Activated naive CD8-positive, alpha-beta T cell treated with anti-CD3 and anti-CD28 coated beads, Interleukin-2, amount 50 U/mL, for 16 hours (primary cell): ENCODE results near the gene MEF2B.
"Not testable (repeated sequence)": the region's sequence is repeated elsewhere in the genome, so short reads cannot be mapped to it uniquely, and the experiment has no call there.

Experiments used
- DNase-seq: peaks from one replicate; pipeline ENCODE4 v3.0.0-alpha.2; 2020; ENCODE audit warnings: low read depth, low spot score

The MEF2B gene

GRCh38 chr19:19192910-19193423 is 22.9 kb upstream of the MEF2B start:
- DNase-seq = no peak

- peak; percentile 97 for DNase-seq
Measured at GRCh38 chr19:19192078-19192882, 22.2 kb upstream of the MEF2B start, which contains the start of the genes BORCS8 and RFXANK. BORCS8 (minus strand) TSS chr19:19192152; CDS start chr19:19192117, 35 bp downstream. RFXANK (plus strand) TSS chr19:19192258; CDS start chr19:19193947, 1,689 bp downstream.

GRCh38 chr19:19191768-19192077 is 21.7 kb upstream of the MEF2B start:
- no peak for DNase-seq

DNA sequence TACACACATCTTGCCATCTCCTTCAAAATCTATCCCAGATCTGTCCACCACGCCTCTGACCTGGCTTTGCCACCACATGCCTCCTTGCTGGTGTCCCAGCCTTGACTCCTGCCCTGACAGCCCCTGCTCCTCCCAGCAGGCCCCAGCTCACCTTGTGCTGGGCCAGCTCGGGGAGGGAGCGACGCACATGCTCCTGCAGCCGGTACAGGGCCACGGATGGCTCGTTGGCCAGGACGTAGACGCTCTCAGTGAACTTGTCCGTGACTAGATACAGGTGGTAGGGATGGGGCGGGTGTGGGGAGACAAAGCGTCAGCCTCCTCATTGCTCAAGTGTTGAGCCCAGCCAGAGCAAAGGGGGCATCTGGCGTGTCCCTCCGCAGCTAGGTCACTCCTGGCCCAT is 16.7 kb upstream of the MEF2B start:
- no peak for DNase-seq

DNA sequence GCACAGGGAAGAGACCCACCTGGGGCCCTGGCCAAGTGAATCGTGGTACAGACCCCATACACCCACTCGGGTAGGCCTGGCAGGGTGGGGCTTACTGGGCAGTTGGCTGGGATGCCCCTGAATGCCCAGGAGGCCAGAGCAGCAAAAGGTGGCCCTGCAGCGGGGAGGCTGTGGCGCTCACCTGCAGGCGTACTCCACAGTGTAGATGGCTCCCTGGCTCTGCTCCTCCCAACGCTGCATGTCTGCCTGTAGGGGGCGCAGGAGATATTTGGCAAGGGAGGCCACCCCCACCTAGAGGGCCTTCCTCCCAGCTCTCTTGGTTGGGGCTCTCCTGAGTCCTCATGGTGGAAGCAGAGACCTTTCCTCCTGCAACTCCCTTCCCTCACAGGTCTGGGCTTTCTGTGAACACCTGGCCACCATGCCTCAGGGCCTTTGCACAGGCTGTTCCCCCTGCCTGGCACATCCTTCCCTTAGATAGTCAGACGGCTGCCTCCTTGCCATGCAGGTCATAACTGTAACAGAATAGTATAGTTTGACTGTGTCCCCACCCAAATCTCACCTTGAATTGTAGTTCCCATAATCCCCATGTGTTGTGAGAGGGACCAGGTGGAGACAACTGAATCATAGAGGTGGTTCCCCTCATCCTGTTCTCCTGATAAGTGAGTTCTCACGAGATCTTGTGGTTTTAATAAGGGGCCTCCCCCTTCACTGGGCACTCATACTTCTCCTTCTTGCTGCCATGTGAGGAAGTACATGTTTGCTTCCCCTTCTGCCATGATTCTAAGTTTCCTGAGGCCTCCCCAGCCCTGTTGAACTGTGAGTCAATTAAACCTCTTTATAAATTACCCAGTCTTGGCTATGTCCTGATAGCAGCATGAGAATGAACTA is 16.0 kb upstream of the MEF2B start:
- DNase-seq = peak; percentile 44

GRCh38 chr19:19181488-19181998 is 11.5 kb upstream of the MEF2B start:
- DNase-seq = no peak

DNA sequence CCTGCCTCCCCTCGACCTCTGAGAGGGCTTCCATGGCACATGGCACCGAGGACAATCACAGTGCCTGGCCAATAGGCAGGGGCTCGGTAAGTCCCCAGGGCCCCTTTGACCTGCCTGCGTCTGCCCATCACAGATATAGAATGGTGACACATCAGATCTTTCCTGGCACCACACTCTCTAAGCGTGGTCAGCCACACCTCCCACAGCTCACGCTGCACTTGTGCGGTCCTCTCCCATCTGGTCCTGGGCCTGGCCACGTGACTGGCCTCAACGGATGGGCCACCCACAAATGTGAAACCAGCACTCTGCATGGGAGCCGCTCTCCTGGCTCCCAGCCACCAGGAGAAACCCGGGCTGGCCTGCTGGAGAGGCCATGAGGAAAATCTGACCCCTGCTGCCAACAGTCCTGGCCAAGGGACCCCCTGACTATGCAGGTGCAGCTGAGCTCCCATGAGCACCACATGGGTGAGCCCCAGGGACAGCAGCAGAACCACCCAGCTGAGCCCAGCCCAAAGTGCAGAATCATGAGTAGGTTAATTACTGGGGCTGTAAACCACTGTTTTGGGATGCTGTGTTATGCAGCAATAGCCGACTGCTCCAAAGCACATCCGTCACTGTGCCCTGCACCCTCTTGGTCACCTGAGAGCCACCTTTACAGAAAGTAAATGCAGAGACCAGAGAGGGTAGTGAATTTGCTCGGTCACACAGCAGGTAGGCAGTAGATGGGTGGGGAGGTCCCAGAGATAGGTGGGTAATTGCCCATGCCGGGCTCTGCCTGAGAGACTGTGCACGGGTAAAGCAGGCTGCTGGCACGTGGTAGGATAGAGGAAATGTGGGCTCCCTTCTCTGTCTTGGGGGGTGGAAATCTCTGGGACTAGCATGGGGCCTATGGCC is 9.7 kb upstream of the MEF2B start:
- DNase-seq = no peak

GRCh38 chr19:19176950-19177349 is 6.9 kb upstream of the MEF2B start:
- no peak for DNase-seq

GRCh38 chr19:19173243-19173642 is 3.2 kb upstream of the MEF2B start:
- not testable (repeated sequence) for DNase-seq

GRCh38 chr19:19171821-19172532 is 1.9 kb upstream of the MEF2B start:
- DNase-seq = no peak

DNA sequence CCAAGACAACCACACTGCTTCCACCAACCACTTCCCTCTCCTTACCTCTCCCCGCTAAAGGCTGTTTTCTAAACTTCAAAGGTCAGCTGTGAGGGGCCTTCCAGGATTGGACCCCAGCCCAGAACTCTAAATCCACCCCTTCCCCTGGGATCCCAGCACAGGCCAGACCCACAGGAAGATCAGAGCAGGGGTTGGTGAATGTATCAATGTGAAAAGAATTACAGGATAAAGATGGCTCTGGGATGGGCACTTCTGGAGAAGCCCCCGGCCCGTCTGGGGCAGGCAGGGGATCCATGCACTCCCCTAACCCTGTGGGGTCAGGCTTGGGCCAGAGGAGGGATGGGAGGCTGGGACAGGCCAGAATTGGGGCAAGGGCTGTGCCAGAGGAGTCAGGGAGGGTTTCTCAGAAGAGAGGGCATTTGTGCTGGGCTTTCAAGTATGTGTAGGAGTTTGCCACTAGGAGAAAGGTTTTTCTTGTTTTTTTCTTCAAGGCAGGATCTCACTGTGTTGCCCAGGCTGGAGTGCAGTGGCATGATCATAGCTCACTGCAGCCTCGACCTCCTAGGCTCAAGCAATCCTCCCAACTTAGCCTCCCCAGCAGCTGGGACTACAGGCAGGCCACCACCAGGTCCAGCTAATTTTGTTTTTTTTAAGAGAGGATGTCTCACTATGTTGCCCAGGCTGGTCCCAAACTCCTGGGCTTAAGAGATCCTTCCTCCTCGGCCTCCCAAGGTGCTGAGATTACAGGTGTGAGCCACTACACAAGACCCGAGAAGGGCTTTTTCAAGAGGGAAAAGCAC is 1.0 kb upstream of the MEF2B start:
- DNase-seq = no peak

DNA sequence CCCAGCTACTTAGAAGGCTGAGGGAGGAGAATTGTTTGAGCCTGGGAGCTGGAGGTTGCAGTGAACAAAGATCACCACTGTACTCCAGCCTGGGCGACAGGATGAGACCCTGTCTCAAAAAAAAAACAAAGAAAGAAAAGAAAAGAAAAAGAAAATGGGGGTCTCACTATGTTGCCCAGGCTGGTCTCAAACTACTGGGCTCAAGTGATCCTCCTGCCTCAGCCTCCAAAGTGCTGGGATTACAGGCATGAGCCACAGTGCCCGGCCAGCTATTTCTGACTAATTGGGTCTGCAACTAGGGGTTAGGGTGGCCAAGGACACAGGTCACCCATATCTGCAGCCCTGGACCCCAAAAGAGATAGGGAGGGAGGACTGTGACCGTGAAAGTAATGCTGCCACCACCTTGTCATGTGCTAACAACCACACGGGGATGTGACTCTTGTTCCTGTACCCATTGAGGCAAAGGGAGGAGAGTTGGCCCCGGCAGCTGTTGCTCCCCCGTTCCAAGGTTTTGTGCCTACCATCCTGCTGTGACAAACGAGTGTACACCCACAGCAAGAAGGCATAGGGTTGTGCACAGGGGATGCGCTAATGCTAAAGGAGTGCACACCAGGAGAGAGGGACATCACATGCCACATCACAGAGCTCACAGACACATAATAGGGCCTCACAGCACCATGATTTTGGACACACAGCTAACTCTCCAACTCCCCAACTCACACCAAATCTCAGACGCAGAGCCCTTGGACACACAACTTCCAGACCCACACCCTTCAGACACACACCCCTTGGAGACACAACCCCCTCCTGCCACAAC is 619 bp downstream of the MEF2B start:
- no peak for DNase-seq

GRCh38 chr19:19167612-19168011 is 2.5 kb downstream of the MEF2B start:
- no peak for DNase-seq

- no peak for DNase-seq
Measured at GRCh38 chr19:19165396-19165795, 4.7 kb downstream of the MEF2B start.

DNA sequence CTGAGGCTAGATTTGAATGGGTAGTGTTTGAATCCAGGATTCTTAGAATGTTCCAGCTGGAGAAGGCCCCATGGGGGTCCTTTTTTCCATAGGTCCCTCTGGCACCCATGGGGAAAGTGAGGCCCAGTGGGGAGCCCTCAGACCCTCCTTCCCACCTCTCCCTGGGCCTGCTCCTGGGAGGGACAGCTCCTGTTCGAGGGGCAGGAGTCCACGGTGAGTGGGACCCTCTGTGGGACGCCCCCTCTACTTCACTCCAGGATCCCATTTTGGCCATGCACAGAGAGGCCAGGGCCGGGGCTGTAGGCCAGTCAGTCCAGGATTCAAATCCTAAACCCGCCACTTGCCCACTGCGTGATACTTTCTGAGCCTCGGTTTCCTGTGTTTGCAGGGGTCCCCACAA is 7.6 kb downstream of the MEF2B start:
- DNase-seq = no peak

- no peak for DNase-seq
Measured at GRCh38 chr19:19160461-19161035, 9.5 kb downstream of the MEF2B start.

DNA sequence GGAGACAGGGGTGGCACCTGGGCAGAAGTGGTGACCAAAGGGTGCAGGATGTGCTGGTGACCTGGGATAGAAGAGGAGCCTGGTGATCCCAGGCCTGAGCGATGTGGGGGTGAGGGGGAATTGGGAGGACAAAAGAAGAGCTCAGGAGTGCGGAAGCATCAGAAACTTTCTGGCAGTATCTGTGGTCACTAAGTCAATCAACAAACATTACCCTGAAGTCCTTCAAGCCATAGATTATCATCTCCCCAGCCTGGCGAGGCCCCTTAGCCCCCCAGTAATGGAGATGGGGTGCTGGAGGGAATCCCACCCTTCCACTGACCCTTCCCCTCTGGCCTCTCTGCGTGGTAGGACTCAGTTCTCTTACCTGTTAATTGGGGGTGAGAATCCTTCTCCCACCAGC is 10.5 kb downstream of the MEF2B start:
- no peak for DNase-seq

DNA sequence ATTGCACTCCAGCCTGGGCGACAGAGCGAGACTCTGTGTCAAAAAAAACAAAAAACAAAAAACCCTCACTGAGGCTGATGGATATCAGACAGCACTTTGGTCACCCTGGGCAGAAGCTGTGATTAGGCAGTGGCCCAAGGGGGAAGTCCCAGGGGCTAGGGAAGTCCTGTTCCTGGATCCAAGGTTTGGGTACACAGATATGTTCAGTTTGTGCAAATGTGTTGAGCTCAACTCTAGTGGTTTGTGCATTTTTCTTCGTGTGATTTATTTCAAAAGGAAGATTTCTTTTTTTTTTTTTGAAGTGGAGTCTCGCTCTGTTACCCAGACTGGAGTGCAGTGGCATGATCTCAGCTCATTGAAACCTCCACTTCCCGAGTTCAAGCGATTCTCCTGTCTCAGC is 12.3 kb downstream of the MEF2B start:
- DNase-seq = no peak
